Measurements from ENCODE around the gene RBMS1. TPM values are rescaled to one million over a fixed set of nuclear protein-coding genes. Genes with fewer than 3 reads are reported as not detected.

The RBMS1 gene
- total RNA-seq, 1 donor, result 111 TPM

GRCh38 chr2:160267692-160268091, 225.9 kb downstream of the RBMS1 start:
- TF ChIP-seq CTCF (IDR thresholded peaks at IDR 0.05; ENCODE audit: extremely low read depth, low read depth, low read length), result no peak
- H3K4me2 ChIP-seq (ENCODE audit: insufficient read depth, low read length), result no peak overlapping the region
- H3K36me3 ChIP-seq (ENCODE audit: insufficient read depth, low read length), result peaks cover 11% of the 10 kb centered on the region

GRCh38 chr2:160267022-160267421, 226.6 kb downstream of the RBMS1 start:
- Histone ChIP-seq H3K79me2 (ENCODE audit: insufficient read depth, low read length) (no peaks in the 10 kb centered on the region), H3K4me1 (ENCODE audit: insufficient read depth, low read length) (peaks cover 37% of the 10 kb centered on the region), H4K20me1 (ENCODE audit: insufficient read depth, low read length) (no peaks in the 10 kb centered on the region), H3K36me3 (ENCODE audit: insufficient read depth, low read length) (peaks cover 11% of the 10 kb centered on the region), H2AFZ (ENCODE audit: low read length) (no peak overlapping the region), H3K27me3 (ENCODE audit: insufficient read depth, low read length) (no peaks in the 10 kb centered on the region), H3K4me3 (ENCODE audit: insufficient read depth, low read length) (no peak overlapping the region), H3K9me3 (ENCODE audit: low read depth, low read length) (no peaks in the 10 kb centered on the region), H3K27ac (ENCODE audit: low read depth, low read length) (no peak overlapping the region), H3K4me2 (ENCODE audit: insufficient read depth, low read length) (no peak overlapping the region)
- no peak for TF ChIP-seq CTCF (IDR thresholded peaks at IDR 0.05; ENCODE audit: extremely low read depth, low read depth, low read length)
- DNase-seq (ENCODE audit: insufficient read length, low spot score, missing footprints), result no peak

More at GRCh38 chr2:160267692-160268091, 225.9 kb downstream of the RBMS1 start:
- H3K27ac ChIP-seq (ENCODE audit: low read depth, low read length), result no peak overlapping the region
- H4K20me1 ChIP-seq (ENCODE audit: insufficient read depth, low read length), result no peaks in the 10 kb centered on the region
- H3K4me1 ChIP-seq (ENCODE audit: insufficient read depth, low read length), result peaks cover 37% of the 10 kb centered on the region
- no peaks in the 10 kb centered on the region for H3K79me2 ChIP-seq (ENCODE audit: insufficient read depth, low read length)
- DNase-seq (ENCODE audit: insufficient read length, low spot score, missing footprints), result no peak
- no peak overlapping the region for H3K4me3 ChIP-seq (ENCODE audit: insufficient read depth, low read length)
- no peaks in the 10 kb centered on the region for H3K27me3 ChIP-seq (ENCODE audit: insufficient read depth, low read length)
- no peak overlapping the region for H2AFZ ChIP-seq (ENCODE audit: low read length)
- H3K9me3 ChIP-seq (ENCODE audit: low read depth, low read length), result no peaks in the 10 kb centered on the region

GRCh38 chr2:160266037-160266551, 227.5 kb downstream of the RBMS1 start:
- Histone ChIP-seq H3K4me3 (ENCODE audit: insufficient read depth, low read length) (no peak overlapping the region), H3K27ac (ENCODE audit: low read depth, low read length) (no peak overlapping the region), H2AFZ (ENCODE audit: low read length) (no peak overlapping the region), H3K27me3 (ENCODE audit: insufficient read depth, low read length) (no peaks in the 10 kb centered on the region), H3K4me1 (ENCODE audit: insufficient read depth, low read length) (peaks cover 32% of the 10 kb centered on the region), H4K20me1 (ENCODE audit: insufficient read depth, low read length) (no peaks in the 10 kb centered on the region), H3K4me2 (ENCODE audit: insufficient read depth, low read length) (no peak overlapping the region), H3K79me2 (ENCODE audit: insufficient read depth, low read length) (no peaks in the 10 kb centered on the region), H3K9me3 (ENCODE audit: low read depth, low read length) (no peaks in the 10 kb centered on the region), H3K36me3 (ENCODE audit: insufficient read depth, low read length) (peaks cover 2% of the 10 kb centered on the region)
- DNase-seq (ENCODE audit: insufficient read length, low spot score, missing footprints), result no peak
- TF ChIP-seq CTCF (IDR thresholded peaks at IDR 0.05; ENCODE audit: extremely low read depth, low read depth, low read length), result no peak

DNA sequence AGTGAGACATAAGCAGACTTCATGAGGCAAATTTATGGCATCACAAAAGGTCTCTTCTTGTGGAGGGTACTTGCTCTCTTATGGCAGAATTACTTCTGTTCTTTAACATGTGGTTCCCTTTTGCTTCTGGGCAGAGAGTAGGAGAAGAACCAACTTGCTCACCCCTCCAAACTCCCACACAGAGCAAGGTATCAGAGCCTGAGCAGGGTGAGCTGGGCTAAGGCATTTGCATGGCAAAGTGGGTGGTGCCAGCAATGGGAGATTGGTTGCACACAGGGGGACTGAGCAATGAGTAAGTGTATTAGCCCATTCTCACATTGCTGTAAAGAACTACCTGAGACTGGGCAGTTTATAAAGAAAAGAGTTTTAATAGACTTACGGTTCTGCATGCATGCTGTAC, 229.3 kb downstream of the RBMS1 start:
- Histone ChIP-seq H3K4me3 (ENCODE audit: insufficient read depth, low read length) (no peak overlapping the region), H3K9me3 (ENCODE audit: low read depth, low read length) (no peaks in the 10 kb centered on the region), H3K79me2 (ENCODE audit: insufficient read depth, low read length) (no peaks in the 10 kb centered on the region), H3K36me3 (ENCODE audit: insufficient read depth, low read length) (no peaks in the 10 kb centered on the region), H2AFZ (ENCODE audit: low read length) (no peak overlapping the region), H3K4me1 (ENCODE audit: insufficient read depth, low read length) (peaks cover 18% of the 10 kb centered on the region), H3K27me3 (ENCODE audit: insufficient read depth, low read length) (no peaks in the 10 kb centered on the region), H3K27ac (ENCODE audit: low read depth, low read length) (no peak overlapping the region), H3K4me2 (ENCODE audit: insufficient read depth, low read length) (no peak overlapping the region), H4K20me1 (ENCODE audit: insufficient read depth, low read length) (no peaks in the 10 kb centered on the region)
- no peak for DNase-seq (ENCODE audit: insufficient read length, low spot score, missing footprints)
- TF ChIP-seq CTCF (IDR thresholded peaks at IDR 0.05; ENCODE audit: extremely low read depth, low read depth, low read length), result no peak
